ENCODE measurements around the gene HOXC10. TPM values are rescaled to one million over a fixed set of nuclear protein-coding genes. Genes with fewer than 3 reads are reported as not detected.

HOXC10 gene
- total and polyA plus RNA-seq, 2 donors (not counting 3 experiments of a cell fraction or from before 2014, with no cell fraction given): 0.18 TPM; not detected in 1

- no peak overlapping the region for H3K4me2 ChIP-seq (ENCODE audit: insufficient read depth, low read length)
Observed at GRCh38 chr12:53997204-53998109, 12.5 kb downstream of the HOXC10 start.

GRCh38 chr12:53998110-53998899 is 13.4 kb downstream of the HOXC10 start:
- no peak for TF ChIP-seq FOS (IDR thresholded peaks at IDR 0.05; ENCODE audit: borderline replicate concordance, insufficient read depth, low read length)
- TF ChIP-seq POLR2A (IDR thresholded peaks at IDR 0.05; ENCODE audit: low read depth, low read length): no peak
- TF ChIP-seq GATA2 (IDR thresholded peaks at IDR 0.05; ENCODE audit: insufficient read depth, insufficient read length, low read depth, low read length): no peak
- no peak for TF ChIP-seq EZH2 (IDR thresholded peaks at IDR 0.05; ENCODE audit: borderline replicate concordance, low read depth, low read length, severe bottlenecking)
- no peak for TF ChIP-seq CTCF (IDR thresholded peaks at IDR 0.05; ENCODE audit: extremely low read depth in 1 of 2, insufficient read depth in 1 of 2, low read depth in 1 of 2, low read length in 2 of 2)
- TF ChIP-seq JUN (IDR thresholded peaks at IDR 0.05; ENCODE audit: borderline replicate concordance, insufficient read depth, insufficient read length, low read depth): no peak
- TF ChIP-seq POLR2AphosphoS5 (IDR thresholded peaks at IDR 0.05; ENCODE audit: insufficient read depth, low read depth, low read length): no peak
- no peak for TF ChIP-seq MAX (IDR thresholded peaks at IDR 0.05; ENCODE audit: insufficient read depth, insufficient read length)
- TF ChIP-seq MYC (IDR thresholded peaks at IDR 0.05; ENCODE audit: low read depth, low read length): no peak
- BruUV-seq (replicated peaks): no TSS peak
- Histone ChIP-seq H2AFZ (ENCODE audit: low read depth, low read length) (no peak overlapping the region), H3K79me2 (ENCODE audit: control insufficient read depth, insufficient read depth, low read length) (no peaks in the 10 kb centered on the region), H3K4me2 (ENCODE audit: insufficient read depth, low read length) (no peak overlapping the region), H3K27me3 (ENCODE audit: control insufficient read depth in 2 of 2, insufficient read depth in 2 of 2, low read length in 2 of 2) (peaks cover 79 to 99% of the 10 kb centered on the region in 2 experiments), H3K9me3 (replicated peaks; ENCODE audit: control insufficient read depth, insufficient read depth, low read length) (no peaks in the 10 kb centered on the region), H3K4me3 (replicated peaks in 1 of 3; ENCODE audit: insufficient read depth in 1 of 3, low read depth in 1 of 3, low read length in 3 of 3) (no peak overlapping the region), H3K9me1 (replicated peaks; ENCODE audit: control insufficient read depth, extremely low read depth, insufficient read depth, low read length) (no peaks in the 10 kb centered on the region), H3K27ac (ENCODE audit: insufficient read depth, low read depth, low read length) (no peak overlapping the region), H3K4me1 (ENCODE audit: control insufficient read depth, extremely low read depth, insufficient read depth, low read length) (no peaks in the 10 kb centered on the region), H3K36me3 (ENCODE audit: control insufficient read depth in 2 of 2, extremely low read depth in 1 of 2, insufficient read depth in 2 of 2, low read length in 2 of 2) (no peaks in the 10 kb centered on the region), H4K20me1 (replicated peaks; ENCODE audit: control insufficient read depth, extremely low read depth, insufficient read depth, low read length) (no peaks in the 10 kb centered on the region), H3K9ac (replicated peaks; ENCODE audit: extremely low read depth, insufficient read depth, low read length) (no peak overlapping the region)
- ChIA-PET POLR2A (no interaction called here), CTCF (interaction anchor here (2.6 to 3.4 kb wide), 2 partner anchors 203 to 209 kb away, joined by 11 to 17 read pairs; no protein-coding TSS in a partner anchor)
- no peak for FAIRE-seq
- intact Hi-C loops (cut with micrococcal nuclease): no loop called here
- DNase-seq (ENCODE audit: low read depth, low spot score): no peak
- dilution Hi-C loops (cut with MboI; ENCODE audit: extremely low pct_ligation_motif_present, low sequenced_read_pairs): no loop called here

More at GRCh38 chr12:53997204-53998109, 12.5 kb downstream of the HOXC10 start:
- no peaks in the 10 kb centered on the region for H3K36me3 ChIP-seq (ENCODE audit: control insufficient read depth in 2 of 2, extremely low read depth in 1 of 2, insufficient read depth in 2 of 2, low read length in 2 of 2)
- BruUV-seq (replicated peaks): no TSS peak
- no peaks in the 10 kb centered on the region for H3K9me1 ChIP-seq (replicated peaks; ENCODE audit: control insufficient read depth, extremely low read depth, insufficient read depth, low read length)
- no peaks in the 10 kb centered on the region for H4K20me1 ChIP-seq (replicated peaks; ENCODE audit: control insufficient read depth, extremely low read depth, insufficient read depth, low read length)
- H3K27me3 ChIP-seq (ENCODE audit: control insufficient read depth in 2 of 2, insufficient read depth in 2 of 2, low read length in 2 of 2): peaks cover 84 to 99% of the 10 kb centered on the region in 2 experiments
- intact Hi-C loops (cut with micrococcal nuclease) (no loop called here), dilution Hi-C loops (cut with MboI; ENCODE audit: extremely low pct_ligation_motif_present, low sequenced_read_pairs) (no loop called here)
- H3K4me3 ChIP-seq (replicated peaks in 1 of 3; ENCODE audit: insufficient read depth in 1 of 3, low read depth in 1 of 3, low read length in 3 of 3): no peak overlapping the region
- no peaks in the 10 kb centered on the region for H3K4me1 ChIP-seq (ENCODE audit: control insufficient read depth, extremely low read depth, insufficient read depth, low read length)
- no peak for FAIRE-seq
- peak; percentile 94 for TF ChIP-seq EZH2 (IDR thresholded peaks at IDR 0.05; ENCODE audit: borderline replicate concordance, low read depth, low read length, severe bottlenecking)
- no peak for TF ChIP-seq MAX (IDR thresholded peaks at IDR 0.05; ENCODE audit: insufficient read depth, insufficient read length)
- DNase-seq (ENCODE audit: low read depth, low spot score): no peak
- ChIA-PET CTCF (interaction anchor here (0.6 to 3.7 kb wide), 3 partner anchors 8 to 210 kb away, joined by 3 to 17 read pairs (median 11); no protein-coding TSS in a partner anchor), POLR2A (no interaction called here)
- no peak overlapping the region for H3K9ac ChIP-seq (replicated peaks; ENCODE audit: extremely low read depth, insufficient read depth, low read length)
- H3K79me2 ChIP-seq (ENCODE audit: control insufficient read depth, insufficient read depth, low read length): no peaks in the 10 kb centered on the region
- no peaks in the 10 kb centered on the region for H3K9me3 ChIP-seq (replicated peaks; ENCODE audit: control insufficient read depth, insufficient read depth, low read length)
- H3K27ac ChIP-seq (ENCODE audit: insufficient read depth, low read depth, low read length): no peak overlapping the region
- H2AFZ ChIP-seq (ENCODE audit: low read depth, low read length): no peak overlapping the region

Measured in endothelial cell of umbilical vein (primary cell).